A549 treated with CORT108297 at 1 μM for 4 hours (cell line): ENCODE measurements around the gene ZDHHC18. TPM values are rescaled to one million over a fixed set of nuclear protein-coding genes. Genes with fewer than 3 reads are reported as not detected.

Experiments used
- total RNA-seq: library from RNA; stranded (reverse); fragments of 200-300 nt; extraction: Qiagen RNA extraction; gene quantifications from 5 replicates; pipeline ENCODE4 v1.2.3, GENCODE V29; 2022

Gene ZDHHC18
- total RNA-seq: 35.5 to 43.5 TPM (median 42.7 TPM) in 5 replicates

GRCh38 chr1:26826261-26827105, at the start of gene ZDHHC18:
ZDHHC18 (plus strand) TSS chr1:26826688; CDS start chr1:26826805, 117 bp downstream.

GRCh38 chr1:26787706-26788514, 38.6 kb upstream of the ZDHHC18 start, which contains the start of gene PIGV:
PIGV (plus strand) TSS chr1:26787950; CDS start chr1:26790816, 2,866 bp downstream.

GRCh38 chr1:26862781-26863684, 36.5 kb downstream of the ZDHHC18 start, which contains the start of gene SFN:
SFN (plus strand) TSS chr1:26863149; CDS start chr1:26863213, 64 bp downstream.

GRCh38 chr1:26889551-26890466, 63.3 kb downstream of the ZDHHC18 start, which contains the start of gene GPN2:
GPN2 (minus strand) TSS chr1:26890283; CDS start chr1:26890096, 187 bp downstream.

GRCh38 chr1:26900001-26900814, 73.7 kb downstream of the ZDHHC18 start, which contains the start of gene GPATCH3:
GPATCH3 (minus strand) TSS chr1:26900467; CDS start chr1:26900442, 25 bp downstream.

Other genes with a start within 250 kb of the ZDHHC18 start
- gene ARID1A, start 130.7 kb upstream of the ZDHHC18 start, total RNA-seq: 30.8 to 32.8 TPM (median 32.5 TPM) in 5 replicates
- 5.8 to 7.4 TPM (median 6.7 TPM) in 5 replicates for gene PIGV, start 38.7 kb upstream of the ZDHHC18 start, total RNA-seq
- 478 to 638 TPM (median 601 TPM) in 5 replicates for gene SFN, start 36.5 kb downstream of the ZDHHC18 start, total RNA-seq
- 18.0 to 29.3 TPM (median 28.1 TPM) in 5 replicates for gene GPN2, start 63.6 kb downstream of the ZDHHC18 start, total RNA-seq
- gene GPATCH3, start 73.8 kb downstream of the ZDHHC18 start, total RNA-seq: 8.9 to 11.8 TPM (median 10.7 TPM) in 5 replicates
- 0.07 TPM in 1 of 5 replicates, not detected in the others for gene NR0B2, start 87.3 kb downstream of the ZDHHC18 start, total RNA-seq
- 121 to 141 TPM (median 129 TPM) in 5 replicates for gene NUDC, start 95.1 kb downstream of the ZDHHC18 start, total RNA-seq
- 0.07 to 0.08 TPM in 2 of 5 replicates, not detected in the others for gene KDF1, start 133.8 kb downstream of the ZDHHC18 start, total RNA-seq
- gene TRNP1, start 167.0 kb downstream of the ZDHHC18 start, total RNA-seq: 150 to 235 TPM (median 212 TPM) in 5 replicates
- 0.61 to 1.3 TPM (median 1.1 TPM) in 5 replicates for gene TENT5B, start 186.2 kb downstream of the ZDHHC18 start, total RNA-seq